Measurements from ENCODE around the gene USP24.

DNA sequence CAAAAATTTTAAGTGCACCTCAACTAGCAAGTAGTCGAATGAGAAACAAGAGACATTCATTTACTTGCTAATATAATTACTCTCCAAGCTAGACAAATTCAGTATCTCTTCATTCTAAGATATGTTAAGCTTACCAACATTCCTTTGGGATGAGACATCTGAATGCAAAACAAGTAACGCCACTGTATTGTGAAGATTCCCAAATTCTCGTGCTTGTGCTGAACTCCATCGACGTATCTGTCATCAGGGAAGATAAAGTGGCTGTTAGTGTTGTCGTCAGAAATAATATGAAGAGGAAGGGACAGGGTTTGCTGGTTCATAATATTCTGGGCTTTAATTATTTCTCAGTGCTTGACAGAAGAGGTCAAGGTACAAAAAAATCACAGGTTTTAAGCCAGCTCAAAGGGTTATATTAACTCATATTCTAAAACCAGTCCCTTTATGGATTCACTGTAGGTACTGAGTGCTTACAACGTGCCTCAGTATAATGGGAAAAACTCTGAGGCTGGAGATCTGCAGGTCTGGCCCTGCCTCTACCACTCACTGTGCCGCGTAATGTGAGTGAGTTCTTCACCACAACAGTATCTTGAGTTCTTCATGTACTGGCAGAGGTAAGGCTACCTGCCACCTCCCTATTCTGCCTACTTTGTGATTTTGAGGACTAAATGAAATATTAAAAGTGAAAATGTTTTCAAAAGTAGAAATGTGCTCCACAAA lies 133.8 kb downstream of the USP24 start:
- no peak for TF ChIP-seq POLR2A (IDR thresholded peaks at IDR 0.05)
- TF ChIP-seq, protein P1, sequence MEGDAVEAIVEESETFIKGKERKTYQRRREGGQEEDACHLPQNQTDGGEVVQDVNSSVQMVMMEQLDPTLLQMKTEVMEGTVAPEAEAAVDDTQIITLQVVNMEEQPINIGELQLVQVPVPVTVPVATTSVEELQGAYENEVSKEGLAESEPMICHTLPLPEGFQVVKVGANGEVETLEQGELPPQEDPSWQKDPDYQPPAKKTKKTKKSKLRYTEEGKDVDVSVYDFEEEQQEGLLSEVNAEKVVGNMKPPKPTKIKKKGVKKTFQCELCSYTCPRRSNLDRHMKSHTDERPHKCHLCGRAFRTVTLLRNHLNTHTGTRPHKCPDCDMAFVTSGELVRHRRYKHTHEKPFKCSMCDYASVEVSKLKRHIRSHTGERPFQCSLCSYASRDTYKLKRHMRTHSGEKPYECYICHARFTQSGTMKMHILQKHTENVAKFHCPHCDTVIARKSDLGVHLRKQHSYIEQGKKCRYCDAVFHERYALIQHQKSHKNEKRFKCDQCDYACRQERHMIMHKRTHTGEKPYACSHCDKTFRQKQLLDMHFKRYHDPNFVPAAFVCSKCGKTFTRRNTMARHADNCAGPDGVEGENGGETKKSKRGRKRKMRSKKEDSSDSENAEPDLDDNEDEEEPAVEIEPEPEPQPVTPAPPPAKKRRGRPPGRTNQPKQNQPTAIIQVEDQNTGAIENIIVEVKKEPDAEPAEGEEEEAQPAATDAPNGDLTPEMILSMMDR (IDR thresholded peaks at IDR 0.05), result no peak
